Trophoblast cell (in vitro differentiated cells and primary cell): Measurements from ENCODE around the gene SOX2.
A peak's percentile ranks its signal among the peaks of the same experiment; 100 is the strongest.

Experiments
- DNase-seq, 2 donors: peaks; one replicate each; pipeline ENCODE4 v3.0.0-alpha.2; 2016
- H2AFZ ChIP-seq: 2 replicates; pipeline ENCODE4 v1.6.1; 2013; ENCODE audit warnings: low read length, moderate library complexity, mild to moderate bottlenecking; ENCODE audit not compliant: insufficient read depth, poor library complexity
- H2AK5ac ChIP-seq: 2 replicates; pipeline ENCODE4 v1.6.1; 2013; ENCODE audit warnings: mild to moderate bottlenecking, low read length
- H2BK120ac ChIP-seq: 2 replicates; pipeline ENCODE4 v1.6.1; 2013; ENCODE audit warnings: low read length, mild to moderate bottlenecking, moderate library complexity; ENCODE audit not compliant: insufficient read depth, poor library complexity
- H2BK12ac ChIP-seq: 2 replicates; pipeline ENCODE4 v1.6.1; 2013; ENCODE audit warnings: mild to moderate bottlenecking, low read length, moderate library complexity
- H2BK5ac ChIP-seq: 2 replicates; pipeline ENCODE4 v1.6.1; 2013; ENCODE audit warnings: low read length, low read depth, moderate library complexity, mild to moderate bottlenecking; ENCODE audit not compliant: poor library complexity
- H3K14ac ChIP-seq: 2 replicates; pipeline ENCODE4 v1.6.1; 2013; ENCODE audit warnings: mild to moderate bottlenecking, low read length
- H3K18ac ChIP-seq: 2 replicates; pipeline ENCODE4 v1.6.1; 2013; ENCODE audit warnings: mild to moderate bottlenecking, low read length
- H3K23ac ChIP-seq: 2 replicates; pipeline ENCODE4 v1.6.1; 2013; ENCODE audit warnings: low read length
- H3K27ac ChIP-seq: 2 replicates; pipeline ENCODE4 v1.5.1; 2013; ENCODE audit warnings: low read depth, mild to moderate bottlenecking, inconsistent platforms, low read length, moderate library complexity
- H3K27me3 ChIP-seq: 2 replicates; pipeline ENCODE4 v1.6.1; 2013; ENCODE audit warnings: inconsistent platforms, mild to moderate bottlenecking, low read length, moderate library complexity; ENCODE audit not compliant: insufficient read depth
- H3K36me3 ChIP-seq, 2 experiments: 1 replicate in 1 of 2; 2 replicates in 1 of 2; pipeline ENCODE4 v1.6.1; 2013; ENCODE audit warnings: low read length in 2 of 2, mild to moderate bottlenecking in 2 of 2, moderate library complexity in 1 of 2; ENCODE audit not compliant: insufficient read depth in 2 of 2, control insufficient read depth in 1 of 2
- H3K4ac ChIP-seq: 2 replicates; pipeline ENCODE4 v1.6.1; 2013; ENCODE audit warnings: low read depth, mild to moderate bottlenecking, low read length, moderate library complexity
- H3K4me1 ChIP-seq, 2 experiments: 1 replicate in 1 of 2; 2 replicates in 1 of 2; pipeline ENCODE4 v1.6.1; 2013; ENCODE audit warnings: low read length in 2 of 2, mild to moderate bottlenecking in 2 of 2, moderate library complexity in 1 of 2; ENCODE audit not compliant: insufficient read depth in 2 of 2, control insufficient read depth in 1 of 2
- H3K4me2 ChIP-seq: 2 replicates; pipeline ENCODE4 v1.6.1; 2013; ENCODE audit warnings: inconsistent platforms, mild to moderate bottlenecking, low read length, moderate library complexity
- H3K4me3 ChIP-seq: 2 replicates; pipeline ENCODE4 v1.5.1; 2013; ENCODE audit warnings: mild to moderate bottlenecking, low read depth, low read length, inconsistent platforms
- H3K79me1 ChIP-seq: one replicate; pipeline ENCODE4 v1.6.1; 2013; ENCODE audit warnings: low read length
- H3K79me2 ChIP-seq: 2 replicates; pipeline ENCODE4 v1.6.1; 2013; ENCODE audit warnings: low read length, mild to moderate bottlenecking; ENCODE audit not compliant: control insufficient read depth, insufficient read depth, poor library complexity
- H3K9ac ChIP-seq: 2 replicates; pipeline ENCODE4 v1.6.1; 2013; ENCODE audit warnings: mild to moderate bottlenecking, low read length
- H3K9me3 ChIP-seq: 2 replicates; pipeline ENCODE4 v1.6.1; 2013; ENCODE audit warnings: low read depth, mild to moderate bottlenecking, control low read depth, inconsistent platforms, low read length; ENCODE audit not compliant: insufficient read depth
- H4K12ac ChIP-seq: 2 replicates; pipeline ENCODE4 v1.6.1; 2013; ENCODE audit warnings: low read depth, mild to moderate bottlenecking, low read length, moderate library complexity
- H4K8ac ChIP-seq: 2 replicates; pipeline ENCODE4 v1.6.1; 2013; ENCODE audit warnings: low read depth, mild to moderate bottlenecking, low read length, moderate library complexity
- H4K91ac ChIP-seq: one replicate; pipeline ENCODE4 v1.6.1; 2013; ENCODE audit warnings: low read depth, mild to moderate bottlenecking, low read length, moderate library complexity
- WGBS: extraction: QIAGEN DNeasy Blood & Tissue Kit; methylation state at CpG from one replicate; pipeline ENCODE4 v1.1.7; 2013; ENCODE audit warnings: missing lambda C conversion rate; ENCODE audit not compliant: insufficient read length, insufficient coverage; ENCODE audit errors: extremely low coverage; 5-methylcytosine and 5-hydroxymethylcytosine counted together

Gene SOX2

GRCh38 chr3:181727341-181728032 is 15.8 kb downstream of the SOX2 start:
- H2AFZ ChIP-seq: no peak overlapping the region
- no peak overlapping the region for H4K8ac ChIP-seq
- H2BK120ac ChIP-seq: no peak overlapping the region
- H3K36me3 ChIP-seq: no peaks in the 10 kb centered on the region
- peaks cover 0 to 7% of the 10 kb centered on the region in 2 experiments for H3K4me1 ChIP-seq
- no peak overlapping the region for H4K91ac ChIP-seq
- no peak overlapping the region for H2BK12ac ChIP-seq
- no peak for DNase-seq
- no peak overlapping the region for H3K9ac ChIP-seq
- peaks cover 6% of the 10 kb centered on the region for H3K9me3 ChIP-seq
- no CpG with 5 or more reads among the region's 24 CpGs for WGBS
- H3K18ac ChIP-seq: no peak overlapping the region
- peaks cover 50% of the 10 kb centered on the region for H3K27me3 ChIP-seq
- H3K4me3 ChIP-seq: no peak overlapping the region
- no peak overlapping the region for H2AK5ac ChIP-seq
- no peak overlapping the region for H2BK5ac ChIP-seq
- H3K14ac ChIP-seq: no peak overlapping the region
- no peak overlapping the region for H3K4ac ChIP-seq
- H3K4me2 ChIP-seq: peak overlapping the region; percentile 43
- H3K79me2 ChIP-seq: no peaks in the 10 kb centered on the region
- H4K12ac ChIP-seq: no peak overlapping the region
- H3K79me1 ChIP-seq: no peaks in the 10 kb centered on the region
- H3K23ac ChIP-seq: peak overlapping the region; percentile 77
- no peak overlapping the region for H3K27ac ChIP-seq

GRCh38 chr3:181728470-181729340 is 17.0 kb downstream of the SOX2 start:
- Histone ChIP-seq H3K27me3 (peaks cover 44% of the 10 kb centered on the region), H4K91ac (no peak overlapping the region), H3K9ac (no peak overlapping the region), H4K12ac (no peak overlapping the region), H2BK12ac (no peak overlapping the region), H2AFZ (no peak overlapping the region), H3K27ac (no peak overlapping the region), H3K36me3 (no peaks in the 10 kb centered on the region), H2BK5ac (no peak overlapping the region), H3K4me2 (no peak overlapping the region), H3K79me1 (no peaks in the 10 kb centered on the region), H3K4me1 (peaks cover 0 to 7% of the 10 kb centered on the region in 2 experiments), H4K8ac (no peak overlapping the region), H3K79me2 (no peaks in the 10 kb centered on the region), H3K9me3 (peaks cover 6% of the 10 kb centered on the region), H3K14ac (no peak overlapping the region), H2AK5ac (no peak overlapping the region), H2BK120ac (no peak overlapping the region), H3K4ac (no peak overlapping the region), H3K23ac (no peak overlapping the region), H3K4me3 (no peak overlapping the region), H3K18ac (no peak overlapping the region)
- no peak for DNase-seq
- WGBS: no CpG with 5 or more reads among the region's 10 CpGs

GRCh38 chr3:181729341-181729869 is 17.7 kb downstream of the SOX2 start:
- no peaks in the 10 kb centered on the region for H3K36me3 ChIP-seq
- no peak overlapping the region for H2BK120ac ChIP-seq
- no peaks in the 10 kb centered on the region for H3K79me2 ChIP-seq
- no peak for DNase-seq
- peaks cover 0 to 7% of the 10 kb centered on the region in 2 experiments for H3K4me1 ChIP-seq
- H3K9ac ChIP-seq: no peak overlapping the region
- H3K4me2 ChIP-seq: no peak overlapping the region
- H2BK5ac ChIP-seq: no peak overlapping the region
- H3K14ac ChIP-seq: no peak overlapping the region
- no peak overlapping the region for H2BK12ac ChIP-seq
- H4K8ac ChIP-seq: no peak overlapping the region
- peaks cover 40% of the 10 kb centered on the region for H3K27me3 ChIP-seq
- H3K18ac ChIP-seq: no peak overlapping the region
- H3K9me3 ChIP-seq: peaks cover 3% of the 10 kb centered on the region
- no peak overlapping the region for H2AK5ac ChIP-seq
- no peak overlapping the region for H3K27ac ChIP-seq
- no peaks in the 10 kb centered on the region for H3K79me1 ChIP-seq
- no peak overlapping the region for H2AFZ ChIP-seq
- H3K4me3 ChIP-seq: no peak overlapping the region
- no peak overlapping the region for H3K23ac ChIP-seq
- no peak overlapping the region for H4K12ac ChIP-seq
- no peak overlapping the region for H3K4ac ChIP-seq
- no CpG with 5 or more reads among the region's 12 CpGs for WGBS
- H4K91ac ChIP-seq: no peak overlapping the region

- Histone ChIP-seq H2AK5ac (no peak overlapping the region), H3K79me1 (no peaks in the 10 kb centered on the region), H3K27me3 (peaks cover 36% of the 10 kb centered on the region), H3K27ac (no peak overlapping the region), H2BK120ac (no peak overlapping the region), H3K9ac (no peak overlapping the region), H3K4me1 (peaks cover 0 to 7% of the 10 kb centered on the region in 2 experiments), H3K4me3 (no peak overlapping the region), H3K9me3 (peaks cover 3% of the 10 kb centered on the region), H3K4me2 (no peak overlapping the region), H2BK5ac (no peak overlapping the region), H3K14ac (no peak overlapping the region), H3K4ac (no peak overlapping the region), H3K79me2 (no peaks in the 10 kb centered on the region), H4K91ac (no peak overlapping the region), H2BK12ac (no peak overlapping the region), H2AFZ (no peak overlapping the region), H3K36me3 (no peaks in the 10 kb centered on the region), H4K12ac (no peak overlapping the region), H3K18ac (no peak overlapping the region), H4K8ac (no peak overlapping the region), H3K23ac (no peak overlapping the region)
- WGBS: no CpG with 5 or more reads among the region's 5 CpGs
- no peak for DNase-seq
Measured at GRCh38 chr3:181730316-181730715, 18.6 kb downstream of the SOX2 start.
